HG02678 (cell line): Measurements from ENCODE around the gene KCNK1.

Experiments used
- ATAC-seq: cut with Tn5 transposase; IDR thresholded peaks from one replicate; pipeline ENCODE4 v1.9.1; 2021; ENCODE audit warnings: mild to moderate bottlenecking, moderate library complexity; ENCODE audit not compliant: unreplicated experiment

KCNK1 gene

DNA sequence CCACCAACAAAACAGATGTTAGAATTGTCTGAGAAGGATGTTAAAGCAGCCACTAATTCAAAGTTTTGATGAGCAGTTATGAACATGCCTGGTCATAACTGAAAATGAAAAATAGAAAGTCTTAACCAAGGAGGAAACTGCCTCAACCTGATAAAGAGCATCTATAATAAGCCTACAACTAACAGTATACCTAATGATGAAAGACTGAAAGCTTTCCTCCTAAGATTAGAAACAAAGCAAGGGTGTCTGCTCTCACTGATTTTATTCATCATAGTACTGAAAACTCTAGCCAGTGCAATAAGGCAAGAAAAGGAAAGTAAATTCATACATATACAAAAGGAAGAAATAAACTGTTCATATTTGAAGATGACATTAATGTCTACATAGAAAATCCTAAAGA is 82.0 kb downstream of the KCNK1 start:
- no peak for ATAC-seq

DNA sequence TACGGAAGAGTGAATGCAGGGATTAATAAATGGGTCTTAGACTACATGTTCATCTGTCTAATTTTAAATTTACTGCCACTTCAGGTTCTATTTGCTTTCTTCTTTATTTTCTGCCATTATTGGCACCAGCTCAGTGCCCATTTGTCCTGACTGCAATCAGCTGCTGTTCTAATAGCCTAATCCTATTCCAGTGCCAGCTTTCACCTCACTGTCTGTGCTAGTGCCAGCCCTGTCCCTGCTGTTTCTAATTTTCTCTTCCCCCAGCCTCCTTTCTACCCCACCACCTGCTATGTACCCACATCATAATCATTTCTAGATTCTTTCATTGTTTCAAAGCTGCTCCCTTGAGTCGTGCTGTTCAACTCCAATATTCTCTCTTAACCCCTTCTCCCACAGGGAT is 86.4 kb downstream of the KCNK1 start:
- ATAC-seq, result no peak

DNA sequence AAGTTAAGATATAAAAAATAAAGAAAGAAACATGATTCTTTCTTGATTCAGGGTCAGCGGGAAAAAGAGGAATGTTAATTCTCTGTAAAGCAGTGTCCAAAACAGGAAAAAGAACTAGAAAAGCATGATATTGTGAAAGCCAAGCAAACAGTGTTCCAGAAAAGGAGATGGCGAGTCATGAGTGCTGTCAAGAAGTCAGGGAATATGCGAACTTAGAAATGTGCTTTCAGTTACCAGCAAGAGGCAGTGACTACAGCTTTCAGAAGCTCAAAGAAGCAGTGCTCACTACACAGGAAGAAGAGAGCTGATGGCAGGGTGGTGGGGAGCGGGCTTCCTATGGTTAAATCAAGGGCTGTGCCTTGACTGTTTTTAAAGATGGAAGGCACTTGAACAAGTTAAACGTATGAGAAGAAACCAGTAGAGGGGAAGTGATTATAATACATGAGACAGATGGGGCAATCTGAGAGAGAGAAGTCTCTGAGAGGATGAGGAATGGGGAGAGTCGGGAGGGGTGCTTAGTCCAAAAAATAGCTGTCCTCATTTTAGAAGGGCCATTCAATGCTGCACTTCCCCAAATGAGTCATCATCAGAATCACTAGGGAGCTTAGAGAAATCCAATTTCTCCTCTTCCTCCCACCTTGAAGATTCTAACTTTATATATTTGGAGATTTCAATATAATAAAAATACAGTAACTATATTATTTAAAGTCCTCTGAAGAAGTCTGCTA is 90.4 kb downstream of the KCNK1 start:
- ATAC-seq, result no peak

DNA sequence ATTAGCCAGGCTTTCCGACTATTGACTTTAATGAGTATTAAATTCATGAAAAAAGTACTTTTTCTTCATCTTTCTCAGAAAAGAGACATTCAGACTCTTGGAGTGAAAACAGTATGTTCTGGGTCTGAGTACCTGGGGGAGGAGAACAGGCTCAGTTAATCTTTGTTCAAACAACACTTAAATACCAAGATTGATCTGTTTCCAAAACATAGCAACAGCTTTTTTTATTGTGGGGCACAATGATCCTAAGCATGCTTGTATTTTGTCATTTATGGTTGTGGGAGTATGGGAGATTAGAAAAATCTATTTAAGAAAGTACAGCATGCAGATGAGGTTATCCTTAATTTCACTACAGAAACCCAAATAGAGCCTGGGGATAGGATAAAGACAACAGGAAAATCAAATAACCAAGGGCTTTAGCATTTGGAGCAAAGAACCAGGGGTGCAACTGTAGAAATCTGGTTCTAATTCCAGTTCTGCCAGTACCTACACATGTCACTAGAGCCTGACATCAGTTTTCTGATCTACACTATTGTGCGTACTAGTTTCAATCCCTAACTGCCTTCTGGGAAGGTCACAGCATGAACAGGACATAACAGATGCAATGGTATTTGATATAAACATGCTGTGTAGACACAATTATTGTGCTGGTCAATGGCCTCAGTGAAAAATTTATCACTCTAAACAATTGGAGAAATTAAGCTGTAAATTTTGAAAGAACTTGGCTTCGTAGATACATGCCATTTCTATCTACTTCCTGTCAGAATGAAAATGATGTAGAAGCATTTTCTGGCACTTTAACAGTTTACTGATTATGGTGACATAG is 91.2 kb downstream of the KCNK1 start:
- ATAC-seq, result no peak

DNA sequence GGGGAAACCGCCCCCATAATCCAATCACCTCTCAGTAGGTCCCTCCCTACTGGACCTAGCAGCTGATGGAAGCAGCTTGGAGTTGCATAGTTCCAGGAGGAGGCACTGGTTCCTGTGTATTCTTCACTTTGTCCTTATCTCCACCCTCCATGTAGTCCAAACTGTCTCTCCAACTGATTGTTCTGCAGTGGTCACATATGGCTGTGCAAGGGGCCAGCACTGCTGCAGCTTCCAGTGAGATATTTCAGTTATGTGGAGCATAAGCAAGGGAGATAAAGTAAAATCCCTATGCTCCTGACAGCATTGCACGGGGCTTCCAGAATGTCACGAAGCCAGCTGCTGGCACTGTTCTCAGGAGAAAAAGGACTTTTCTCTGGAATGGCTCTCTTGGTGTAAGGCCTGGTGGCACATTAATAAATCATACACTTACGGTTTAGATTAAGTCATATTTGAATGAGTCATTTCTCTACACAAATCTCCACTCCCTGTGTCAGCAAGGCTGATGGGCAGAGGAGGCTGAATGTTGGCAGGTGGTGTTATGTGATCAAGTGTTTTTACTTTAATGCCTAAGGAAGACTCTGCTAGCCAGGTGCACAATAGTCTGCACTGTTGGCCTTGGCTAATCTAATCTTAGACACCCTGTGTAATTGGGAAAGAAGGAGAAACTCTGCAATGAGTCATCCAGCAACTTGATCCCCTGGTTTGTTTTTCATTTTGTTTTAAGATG is 93.4 kb downstream of the KCNK1 start:
- no peak for ATAC-seq

DNA sequence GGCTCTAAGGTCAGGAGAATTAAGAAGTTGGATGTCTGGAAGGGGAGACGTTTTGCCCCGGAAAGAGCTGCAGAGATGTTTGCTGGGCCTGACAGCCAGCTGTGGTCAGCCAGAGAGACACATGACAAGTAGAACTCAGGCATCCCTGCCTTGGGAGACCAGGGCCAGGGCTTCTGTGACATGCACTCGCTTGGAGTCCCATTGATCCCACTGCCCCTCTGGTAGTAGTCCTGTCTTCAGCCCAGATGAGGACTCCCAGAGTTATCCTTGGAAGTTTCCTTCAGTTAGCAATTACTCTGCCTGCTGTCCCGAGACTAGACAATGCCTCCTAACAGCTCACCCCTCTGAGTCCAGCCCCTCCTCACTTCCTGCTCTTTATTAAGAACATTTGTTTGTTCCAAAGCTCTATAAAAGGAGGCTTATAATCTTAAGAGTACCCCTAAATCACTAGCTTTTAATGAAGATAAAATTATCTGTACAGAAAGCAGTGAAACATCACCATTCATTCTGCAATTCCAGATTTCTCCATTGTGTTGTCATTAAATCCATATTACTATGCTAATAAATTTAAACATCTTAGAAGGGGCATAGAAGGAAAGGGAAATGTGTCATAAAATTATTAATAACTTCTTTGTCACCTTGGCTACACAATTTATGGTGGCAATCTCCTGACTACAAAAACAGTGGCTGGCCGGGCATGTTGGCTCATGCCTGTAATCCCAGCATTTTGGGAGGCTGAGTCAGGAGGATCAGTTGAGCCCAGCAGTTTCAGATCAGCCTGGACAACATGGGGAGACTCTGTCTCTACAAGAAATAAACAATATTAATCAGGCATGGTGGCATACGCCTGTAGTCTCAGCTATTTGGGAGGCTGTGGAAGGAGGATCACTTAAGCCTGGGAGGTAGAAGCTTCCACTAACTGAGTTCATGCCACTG is 94.2 kb downstream of the KCNK1 start:
- ATAC-seq, result no peak

DNA sequence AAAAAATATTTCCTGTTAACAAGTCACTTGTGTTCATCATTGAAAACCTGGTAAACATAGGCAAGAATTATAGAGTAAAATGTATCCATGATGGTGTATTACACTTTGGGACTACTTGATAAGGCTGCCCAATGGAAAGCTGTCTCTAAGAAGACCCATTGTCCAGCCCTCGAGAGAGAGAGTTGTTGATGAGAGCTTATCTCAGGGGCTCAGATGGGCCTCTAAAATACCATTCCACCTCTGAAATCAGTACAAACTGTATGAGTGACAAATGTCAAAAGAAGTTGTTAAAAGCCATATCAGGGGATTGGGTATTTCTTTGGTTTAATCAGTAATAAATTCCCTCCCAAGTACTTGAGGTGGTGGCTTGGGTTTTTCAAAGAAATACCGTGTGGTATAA is 96.1 kb downstream of the KCNK1 start:
- no peak for ATAC-seq

DNA sequence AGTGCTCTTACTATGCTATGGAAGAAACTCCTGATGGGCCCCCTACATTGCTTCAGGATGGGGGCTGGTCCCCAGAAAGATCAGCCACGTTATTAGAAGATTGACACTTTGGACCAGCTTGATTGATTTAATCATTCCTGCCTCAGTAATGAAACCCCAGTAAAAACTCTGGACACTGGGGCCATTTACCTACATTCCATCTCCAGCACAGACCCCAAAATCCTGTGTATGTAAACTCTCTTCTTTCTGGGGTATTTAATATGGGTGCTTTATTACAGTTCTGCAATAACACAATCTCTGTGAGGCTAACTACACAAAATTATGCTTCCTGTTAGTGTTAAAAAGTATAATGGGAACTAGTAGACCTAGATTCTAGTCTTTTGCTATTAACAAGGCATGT is 96.6 kb downstream of the KCNK1 start:
- no peak for ATAC-seq

DNA sequence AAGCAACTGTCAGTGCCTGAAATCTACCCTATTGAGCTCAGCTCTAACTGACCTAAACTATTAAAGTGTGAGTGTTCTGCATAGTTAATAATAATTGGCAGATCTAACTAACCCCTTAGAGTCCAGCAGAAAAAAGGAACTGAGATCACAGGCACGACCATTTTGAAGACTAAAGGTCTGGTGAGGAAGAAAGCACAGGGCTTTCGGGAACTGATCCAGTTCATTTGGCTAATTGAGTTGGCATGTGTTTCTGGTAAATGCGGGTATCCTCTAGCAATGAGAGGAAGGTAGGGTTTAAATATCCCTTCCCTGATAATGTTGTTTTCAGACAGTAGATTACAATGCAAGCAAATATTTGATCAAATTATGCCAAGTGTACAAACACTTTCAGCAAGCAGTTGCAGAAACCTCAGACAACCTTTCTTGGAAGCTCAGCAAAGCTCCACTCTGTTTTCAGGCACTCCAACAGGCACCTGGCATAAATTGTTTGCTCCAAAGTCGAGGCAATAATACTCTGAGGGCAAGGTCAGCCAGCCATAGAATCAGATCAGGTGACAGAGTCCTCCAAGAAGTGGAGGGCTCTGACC is 100.8 kb downstream of the KCNK1 start:
- no peak for ATAC-seq

DNA sequence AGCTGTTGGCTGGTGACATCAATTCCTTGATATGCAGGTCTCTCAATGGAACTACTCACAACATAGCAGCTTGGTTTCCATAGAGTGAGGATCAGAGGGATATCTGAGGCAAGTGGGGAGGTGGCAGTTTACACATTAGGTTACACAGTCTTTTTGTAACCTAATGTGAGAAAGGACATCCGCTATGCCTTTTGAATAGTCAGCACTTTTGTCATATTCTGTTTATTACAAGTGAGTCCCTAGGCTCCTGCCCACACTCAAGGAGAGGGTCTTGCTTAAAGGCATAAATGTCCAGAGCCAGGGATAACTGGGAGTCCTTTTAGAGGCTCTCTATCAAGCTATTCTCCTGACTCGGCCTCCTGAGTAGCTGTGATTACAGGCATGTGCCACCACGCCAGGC is 104.2 kb downstream of the KCNK1 start:
- no peak for ATAC-seq

DNA sequence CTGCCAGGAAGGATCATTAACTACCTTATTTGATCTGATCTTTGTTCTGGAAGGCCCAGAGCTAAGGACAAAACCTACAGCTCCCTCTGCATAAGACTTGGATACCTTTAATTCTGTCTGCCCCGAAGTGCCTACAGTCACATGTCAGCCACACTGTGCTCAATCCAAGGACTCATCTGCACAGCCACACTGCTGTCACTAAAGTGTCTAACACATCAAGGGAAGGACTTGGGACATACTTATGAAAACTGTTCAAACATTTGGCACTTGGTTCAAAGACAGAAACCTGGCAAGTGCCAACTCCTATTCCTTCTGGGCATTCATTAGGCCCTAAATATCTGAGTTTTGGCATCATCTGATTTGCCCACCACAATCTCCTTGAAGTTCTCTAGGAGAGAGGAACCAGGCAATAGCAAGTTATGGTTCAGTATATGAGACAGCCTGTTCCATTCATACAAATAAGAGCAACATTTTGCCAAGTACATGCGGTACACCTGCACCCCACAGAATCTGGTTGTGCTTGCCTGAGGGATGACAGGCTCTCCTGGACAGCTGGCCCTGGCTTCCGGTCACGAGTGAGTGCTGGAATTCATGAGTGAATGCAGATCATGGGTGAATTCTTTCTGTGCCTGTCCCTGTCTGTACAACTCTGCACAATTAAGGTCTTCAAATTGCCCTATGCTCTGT is 105.9 kb downstream of the KCNK1 start:
- ATAC-seq, result no peak

DNA sequence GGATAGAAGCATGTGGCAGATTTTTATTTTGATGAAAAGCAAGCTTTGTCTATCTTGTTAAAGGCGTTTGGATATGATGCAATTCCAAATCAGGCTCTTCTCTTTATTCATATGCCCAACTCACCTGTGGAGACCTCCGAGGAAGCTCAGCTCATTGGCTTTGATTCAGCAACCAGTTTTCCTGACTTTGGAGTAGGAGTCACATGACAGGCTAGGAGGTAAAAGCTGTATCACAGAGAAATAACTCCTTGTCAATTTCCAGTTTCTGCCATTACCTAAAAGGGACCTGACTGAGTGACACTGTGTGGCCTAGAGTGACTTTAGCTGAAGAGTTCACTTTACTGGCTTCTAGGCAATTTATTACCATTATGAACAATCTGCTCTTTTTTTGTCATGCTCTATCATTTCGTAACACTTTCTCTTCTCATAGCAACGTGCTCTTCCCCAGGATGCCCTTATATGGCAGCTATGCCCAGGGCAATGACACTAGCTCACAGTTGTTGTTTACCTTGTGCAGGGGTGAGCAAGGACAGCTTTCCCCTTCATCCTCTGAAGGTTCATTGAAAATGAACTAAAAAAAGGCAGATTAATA is 107.2 kb downstream of the KCNK1 start:
- no peak for ATAC-seq
